HG02943 (cell line): ENCODE measurements around the gene CLEC20A.
A peak's percentile ranks its signal among the peaks of the same experiment; 100 is the strongest.
"Not testable (repeated sequence)": the region's sequence is repeated elsewhere in the genome, so short reads cannot be mapped to it uniquely, and the experiment has no call there.

Source experiments
- ATAC-seq: cut with Tn5 transposase; IDR thresholded peaks from one replicate; pipeline ENCODE4 v1.9.1; 2021; ENCODE audit warnings: mild to moderate bottlenecking, low read depth, moderate library complexity; ENCODE audit not compliant: unreplicated experiment

CLEC20A gene

DNA sequence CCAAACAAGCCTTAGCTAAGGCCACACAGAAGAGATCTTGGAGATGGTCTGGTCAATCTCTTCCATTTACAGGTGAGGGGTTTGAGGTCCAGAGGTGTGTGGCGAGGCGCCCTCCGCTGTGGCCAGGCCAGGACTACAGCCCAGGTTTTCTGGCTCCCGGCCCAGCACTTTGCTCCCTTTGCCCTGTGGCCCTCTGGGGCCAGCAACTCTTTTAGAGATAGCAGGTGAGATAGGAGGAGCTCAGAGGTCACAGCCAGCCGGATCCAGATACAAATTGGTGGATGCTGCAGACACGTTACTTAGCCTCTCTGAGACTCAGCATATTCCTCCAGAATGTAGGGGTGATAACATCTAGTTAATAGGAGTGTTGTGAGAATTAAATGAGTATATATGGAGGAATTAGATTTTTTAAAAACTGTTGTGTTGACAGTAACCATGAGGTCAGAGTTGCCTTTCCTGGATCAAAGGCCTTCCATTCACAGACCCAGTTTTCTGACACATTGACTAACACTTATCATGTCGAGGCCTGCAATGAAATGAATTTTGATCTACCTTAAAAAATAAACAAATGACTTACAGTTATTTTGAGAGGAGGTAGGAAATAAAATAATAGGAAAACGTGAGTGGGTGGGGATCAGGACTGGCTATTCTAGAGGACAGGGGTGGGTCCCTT is 32.7 kb upstream of the CLEC20A start:
- ATAC-seq, result no peak

DNA sequence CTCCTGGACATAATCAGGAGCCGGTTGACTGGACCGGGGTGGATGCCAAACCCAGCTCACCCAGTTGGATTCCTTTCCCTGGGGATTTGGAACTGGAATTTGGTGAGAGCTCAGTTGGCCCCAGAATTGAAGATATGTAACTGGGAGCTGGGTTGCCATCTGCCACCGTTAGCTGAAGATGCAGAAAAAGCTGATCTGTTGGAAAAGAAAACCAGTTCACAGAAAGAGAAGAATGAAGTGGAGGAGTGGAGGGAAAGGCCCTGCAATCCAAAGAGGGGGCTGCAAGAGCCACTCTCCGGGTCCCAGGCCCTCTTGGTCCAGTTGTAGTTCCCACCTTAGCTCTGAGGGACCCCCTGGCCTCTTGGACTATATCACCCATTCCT is 32.2 kb upstream of the CLEC20A start:
- ATAC-seq, result no peak

DNA sequence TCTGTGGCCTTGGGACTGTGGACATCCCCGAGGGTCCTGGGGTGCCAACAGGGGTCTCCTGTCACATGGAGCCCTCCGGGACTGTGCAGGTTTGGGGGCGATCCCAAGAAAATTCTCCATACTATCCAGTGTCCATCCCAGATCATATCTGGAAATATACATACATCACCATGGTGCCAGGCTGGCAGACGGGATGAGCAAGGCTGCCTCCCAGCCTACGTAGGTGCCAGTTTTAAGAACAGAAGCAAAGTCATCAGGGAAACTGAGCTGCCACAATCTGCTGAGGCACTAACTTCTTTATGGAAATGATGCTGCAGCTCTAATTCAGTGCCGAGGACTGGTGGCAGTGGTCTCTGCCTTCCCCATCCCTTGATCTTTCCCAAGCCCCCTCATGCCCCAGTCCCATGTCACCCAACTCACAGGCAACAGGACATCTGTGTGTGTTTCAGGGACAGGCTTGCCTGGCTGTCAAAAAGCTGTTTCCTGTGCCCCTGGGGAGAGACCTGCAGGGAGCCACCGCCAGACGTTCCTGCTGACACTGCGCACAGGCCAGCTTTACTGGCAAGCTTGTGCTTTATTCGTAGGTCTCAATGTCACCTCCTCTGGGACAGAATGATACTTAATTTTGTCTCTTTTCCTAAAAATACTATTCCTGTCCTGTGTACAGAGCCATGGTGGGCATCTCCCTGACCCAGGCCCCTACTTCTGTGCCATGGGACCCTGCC is 31.6 kb upstream of the CLEC20A start:
- ATAC-seq, result no peak

DNA sequence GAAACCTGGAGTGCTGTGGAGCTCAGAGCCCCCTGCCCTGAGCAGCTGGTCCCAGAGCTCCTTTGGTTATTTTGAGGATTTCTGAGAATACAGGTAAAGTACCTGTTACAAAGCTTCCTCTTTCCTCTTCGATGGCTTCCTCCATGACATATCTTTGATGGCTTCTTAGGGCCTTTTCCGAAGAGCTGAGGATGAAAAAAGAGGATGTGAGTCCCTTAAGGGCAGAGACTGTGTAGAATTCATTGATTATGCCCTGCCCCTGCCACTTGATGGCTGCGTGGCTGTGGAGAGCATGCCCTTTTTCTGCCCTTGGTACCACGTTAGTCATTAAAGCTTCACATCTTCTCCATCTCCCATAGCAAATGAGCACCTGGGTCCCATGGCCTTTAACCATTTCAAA is 30.4 kb upstream of the CLEC20A start:
- no peak for ATAC-seq

DNA sequence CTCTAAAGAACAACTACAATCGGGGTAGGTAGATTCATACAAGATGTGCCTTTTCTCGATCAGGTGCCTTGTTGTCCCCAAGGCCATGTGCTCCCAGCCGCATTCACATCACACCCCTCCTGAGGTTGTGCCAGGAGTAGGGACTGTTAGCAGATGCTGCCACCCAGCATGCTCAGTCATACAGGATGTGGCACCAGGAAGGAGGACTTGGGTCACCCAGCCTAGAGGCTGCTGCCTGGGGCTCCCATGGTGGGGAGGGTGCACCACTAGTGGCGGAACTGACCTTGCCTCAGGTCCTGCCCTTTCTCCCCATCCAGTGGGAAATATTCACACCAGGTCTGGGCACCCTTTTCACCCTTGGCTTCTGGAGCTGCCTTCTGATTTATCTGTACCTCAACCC is 24.5 kb upstream of the CLEC20A start:
- no peak for ATAC-seq

DNA sequence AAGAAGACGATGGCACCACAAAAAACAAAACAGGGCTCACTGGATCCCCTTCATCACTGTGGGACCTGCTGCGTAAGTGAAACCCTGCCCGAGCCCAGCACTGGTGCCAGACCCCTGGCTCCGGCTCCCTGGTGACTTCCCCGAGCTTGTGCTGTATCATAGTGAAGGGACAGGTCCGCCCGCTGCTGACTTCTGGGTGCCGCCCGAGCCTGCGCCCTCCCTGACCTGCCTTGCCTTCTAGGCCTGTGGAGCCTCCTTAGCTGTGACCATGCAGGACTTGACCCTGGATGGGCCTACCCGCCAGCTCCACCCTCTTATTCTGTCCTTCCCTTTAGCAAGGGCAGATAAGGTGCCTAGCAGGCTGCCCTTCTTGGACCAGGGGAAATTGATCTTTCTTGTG is 24.0 kb upstream of the CLEC20A start:
- no peak for ATAC-seq

DNA sequence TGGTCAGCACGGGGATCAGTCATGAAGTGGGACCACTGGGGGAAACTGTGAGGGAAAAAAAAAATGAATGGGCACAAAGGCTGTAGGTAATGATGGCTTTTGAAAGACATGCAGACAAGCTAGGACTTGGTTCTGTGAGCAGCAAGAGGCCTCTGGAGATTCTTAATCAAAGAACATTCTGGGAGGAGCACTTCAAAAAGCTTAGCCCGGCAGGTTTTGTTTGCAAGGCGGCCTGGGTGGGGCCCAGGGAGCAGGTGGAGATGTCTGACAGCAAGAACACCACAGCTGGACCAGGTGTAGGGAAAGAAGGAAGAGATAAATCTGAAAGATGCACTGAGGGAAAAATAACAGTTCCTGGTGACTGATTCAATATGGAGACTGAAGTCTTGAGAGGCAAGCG is 22.1 kb upstream of the CLEC20A start:
- no peak for ATAC-seq

DNA sequence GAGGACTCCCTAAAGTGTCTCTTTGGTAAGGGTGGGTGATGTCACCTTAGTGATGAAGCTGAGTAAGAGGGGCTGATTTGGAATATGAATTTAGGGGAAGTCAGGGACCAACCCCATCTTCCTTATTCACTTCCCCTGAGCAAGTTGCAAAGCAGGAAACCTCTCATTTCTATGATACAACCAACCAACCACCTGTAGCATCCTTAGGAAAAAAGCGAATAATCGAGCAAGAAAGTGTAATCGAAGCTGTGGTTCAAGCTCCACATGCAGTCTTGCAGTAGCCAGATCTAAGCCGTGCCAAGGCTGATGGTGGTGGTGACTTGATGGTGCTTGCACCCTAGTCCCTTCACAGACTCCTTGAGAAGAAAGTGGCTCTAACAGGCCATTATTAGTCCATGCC is 19.3 kb upstream of the CLEC20A start:
- no peak for ATAC-seq

DNA sequence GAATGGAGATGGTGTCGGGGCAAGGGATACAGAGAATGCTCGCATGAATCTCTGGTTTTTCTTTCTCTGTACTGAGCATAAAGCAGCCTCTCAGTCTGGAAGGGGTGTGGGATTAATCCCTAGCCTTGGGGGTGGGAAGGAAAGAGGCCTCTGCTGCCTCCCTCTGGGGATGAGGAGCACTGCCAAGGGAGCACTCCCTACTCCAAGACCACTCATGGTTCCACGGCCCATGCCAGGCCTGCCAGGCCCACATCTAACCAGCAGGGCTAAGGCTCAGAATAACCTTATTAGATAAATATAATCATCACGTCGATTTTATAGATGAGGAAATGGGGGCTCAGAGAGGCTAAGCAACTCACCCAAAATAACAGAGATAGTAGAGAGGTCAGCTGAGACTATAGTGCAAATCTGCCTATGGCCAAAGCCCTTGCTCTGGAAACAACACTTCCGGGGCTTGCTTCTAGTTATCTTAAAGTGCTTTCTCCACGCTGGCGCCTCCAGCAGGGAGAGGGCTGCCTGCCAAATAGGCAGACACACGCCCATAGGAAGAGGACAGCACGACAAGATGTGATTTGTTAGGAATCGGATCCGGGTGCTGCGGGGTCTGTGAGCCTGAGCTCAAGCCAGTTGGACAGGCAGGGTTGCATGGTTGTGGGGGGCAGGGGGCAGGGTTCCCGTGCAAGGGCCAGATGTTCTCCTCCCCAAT is 16.7 kb upstream of the CLEC20A start:
- ATAC-seq, result no peak

DNA sequence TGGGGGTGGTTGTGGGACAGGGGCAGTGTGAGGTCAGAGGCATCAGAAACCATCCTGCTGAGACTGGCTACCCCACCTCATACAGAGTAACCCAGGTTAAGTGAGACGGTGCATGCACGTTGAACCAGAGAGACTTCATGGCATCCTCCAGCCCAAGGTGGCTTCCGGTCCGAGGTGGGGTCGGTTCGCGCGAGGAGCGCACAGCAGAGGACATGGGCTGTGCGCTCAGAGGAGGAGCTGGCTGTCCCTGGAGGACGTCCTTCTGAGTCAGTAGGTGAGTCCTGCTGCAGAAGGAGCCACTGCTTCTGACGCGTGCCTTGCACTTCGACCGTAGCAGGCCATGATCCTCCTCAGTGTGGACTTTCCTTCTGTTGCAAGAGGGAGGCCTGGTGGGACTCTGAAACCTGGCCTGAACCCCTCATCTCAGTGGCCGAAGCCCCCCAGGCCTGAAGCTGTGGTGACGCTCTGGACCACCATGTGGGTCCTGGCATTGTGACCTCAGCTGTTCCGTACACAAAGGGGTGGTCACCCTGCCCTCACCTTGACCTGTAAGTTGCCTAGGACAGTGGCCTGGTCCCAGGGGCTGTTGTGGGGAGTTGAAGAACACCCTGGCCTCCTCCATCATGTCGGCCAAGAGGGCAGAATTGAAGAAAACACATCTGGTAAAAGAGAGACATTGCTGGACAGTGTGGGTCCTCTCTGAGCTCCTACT is 16.0 kb upstream of the CLEC20A start, which contains the start of gene TEX35:
Gene TEX35, plus strand, starts transcription at position 544 of the 712 bp plus-strand sequence. Its CDS starts 80 bp downstream, at position 624.
- no peak for ATAC-seq

DNA sequence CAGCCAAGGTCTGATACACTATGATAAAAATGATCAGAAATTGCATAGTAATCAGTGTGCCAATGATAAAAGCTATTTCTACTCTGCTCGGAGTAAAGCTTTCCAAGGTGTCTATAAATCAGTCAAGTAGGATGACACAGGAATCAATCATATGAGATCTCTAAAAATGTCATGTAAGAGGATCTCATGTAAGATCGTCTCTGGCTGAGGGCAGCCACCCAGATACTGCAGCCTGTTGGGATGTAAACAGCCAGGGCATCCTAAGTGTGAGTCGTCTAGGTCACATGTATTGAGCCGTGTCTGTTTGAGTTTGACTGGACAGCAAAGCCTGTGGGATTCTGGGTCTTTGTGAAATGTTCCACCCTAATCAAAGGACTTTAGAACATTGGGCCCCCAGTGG is 13.4 kb upstream of the CLEC20A start:
- no peak for ATAC-seq

DNA sequence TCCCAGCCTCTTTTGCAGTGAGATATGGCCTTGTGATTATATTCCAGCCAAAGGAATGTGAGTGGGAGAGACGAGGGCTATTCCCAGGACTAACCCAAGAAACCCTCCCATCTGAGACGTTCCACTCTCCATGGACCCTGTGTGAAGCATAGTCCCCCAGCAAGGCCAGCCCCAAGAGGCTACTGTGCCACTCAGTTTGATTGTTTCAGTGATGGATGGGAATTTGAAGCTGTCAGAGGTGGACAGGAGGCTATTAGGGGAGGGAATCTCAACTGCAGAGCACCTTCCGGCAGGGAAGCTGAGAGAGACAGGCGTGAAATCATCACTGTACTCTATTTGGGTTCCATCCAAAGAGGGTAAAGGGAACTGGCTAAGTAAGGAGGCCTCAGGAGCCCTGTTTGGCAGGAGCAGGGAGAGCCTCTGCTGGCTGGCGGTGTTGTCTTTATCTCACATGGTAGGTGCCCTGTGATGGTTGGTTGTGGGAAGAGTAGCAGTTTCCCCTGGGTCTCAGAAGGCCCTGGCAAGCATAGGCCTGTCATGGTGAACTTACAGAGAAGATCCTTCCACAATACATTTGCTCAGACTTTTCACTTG is 12.7 kb upstream of the CLEC20A start:
- no peak for ATAC-seq

DNA sequence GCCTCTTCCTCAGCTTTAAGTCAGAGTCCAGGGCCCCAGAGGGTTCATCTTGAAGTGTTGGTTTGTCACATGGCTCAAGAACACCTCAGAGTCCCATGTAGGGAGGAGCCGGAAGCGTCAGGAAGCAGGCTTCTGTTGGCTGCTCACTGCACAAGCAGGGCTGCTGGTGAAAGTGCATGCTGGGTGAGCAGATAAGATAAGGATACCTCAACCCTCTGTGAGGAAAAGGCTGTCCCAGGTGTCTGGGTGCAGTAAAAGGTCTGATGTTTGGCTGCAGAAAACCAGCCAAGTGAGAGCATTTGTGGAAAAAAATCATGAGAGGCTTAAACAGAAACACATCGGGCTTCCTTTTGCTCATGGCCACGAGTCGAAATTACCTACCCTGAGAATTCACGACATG is 9.9 kb upstream of the CLEC20A start:
- no peak for ATAC-seq

DNA sequence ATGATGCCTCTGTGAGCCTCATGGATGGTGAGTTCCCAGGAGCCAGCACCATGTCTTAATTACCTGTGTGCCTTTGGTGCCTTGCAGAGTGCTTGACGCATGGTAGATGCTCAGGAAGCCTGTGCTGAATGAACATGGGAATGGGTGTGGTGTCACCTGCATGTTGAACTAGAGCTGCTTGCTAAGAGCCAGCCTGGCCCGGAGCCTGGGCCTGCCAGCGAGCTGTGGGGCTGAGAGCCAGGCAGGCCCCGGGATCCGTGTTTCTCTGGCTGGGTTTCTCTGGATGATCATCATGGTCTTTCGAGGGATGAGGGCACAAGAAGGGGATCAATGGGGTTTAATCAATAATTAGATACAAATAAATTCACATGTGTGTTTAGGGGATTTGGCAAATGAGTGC is 9.4 kb upstream of the CLEC20A start:
- no peak for ATAC-seq

DNA sequence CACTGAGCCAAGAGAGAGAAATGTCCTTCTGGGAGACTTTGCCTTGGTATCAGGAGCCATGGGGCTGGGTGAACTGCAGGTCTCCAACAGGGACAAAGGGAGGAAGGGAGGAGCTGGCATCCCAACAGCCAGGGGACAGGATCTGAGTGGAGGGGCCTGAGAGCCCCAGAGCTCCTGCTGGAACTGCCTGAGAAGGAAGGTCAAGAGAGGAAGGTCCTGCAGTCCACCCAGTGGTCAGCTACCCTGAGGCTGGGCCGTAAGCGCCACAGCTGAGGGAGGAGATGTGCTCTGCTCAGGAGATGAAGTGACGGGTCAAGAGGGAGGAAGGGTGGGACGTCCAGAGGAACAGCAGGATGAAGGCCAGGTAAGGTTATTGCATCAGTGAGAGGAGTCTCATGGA is 7.5 kb upstream of the CLEC20A start:
- no peak for ATAC-seq

DNA sequence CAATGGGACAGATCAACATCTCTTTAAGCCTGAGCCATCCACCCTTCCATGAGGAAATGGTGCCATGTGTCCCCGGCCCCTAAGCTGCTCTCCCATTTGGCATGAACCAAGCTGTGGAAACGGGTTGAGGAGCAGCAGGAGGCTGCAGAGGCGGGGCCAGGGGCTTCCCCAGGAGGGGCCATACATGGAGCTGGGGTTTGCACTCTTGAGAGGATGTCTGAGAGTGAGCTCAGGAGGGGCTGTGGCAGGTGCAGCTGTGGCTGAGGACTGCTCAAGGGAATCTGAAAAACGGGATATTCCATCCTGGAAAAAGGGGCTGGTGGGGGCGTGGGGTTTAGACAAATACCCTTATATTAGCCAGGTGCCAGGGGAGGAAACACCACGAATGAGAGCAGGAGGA is 7.1 kb upstream of the CLEC20A start:
- ATAC-seq, result no peak

DNA sequence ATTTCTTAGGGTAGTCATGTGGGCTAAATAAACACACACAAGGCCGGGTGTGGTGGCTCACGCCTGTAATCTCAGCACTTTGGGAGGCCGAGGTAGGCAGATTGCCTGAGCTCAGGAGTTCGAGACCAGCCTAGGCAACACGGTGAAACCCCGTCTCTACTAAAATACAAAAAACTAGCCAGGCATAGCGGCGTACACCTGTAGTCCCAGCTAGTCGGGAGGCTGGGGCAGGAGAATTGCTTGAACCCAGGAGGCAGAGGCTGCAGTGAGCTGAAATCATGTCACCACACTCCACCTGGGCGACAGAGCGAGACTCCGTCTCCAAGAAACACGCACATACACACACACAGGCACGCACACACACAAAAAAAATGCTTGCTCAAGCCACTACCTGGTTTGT is 6.6 kb upstream of the CLEC20A start:
- not testable (repeated sequence) for ATAC-seq

DNA sequence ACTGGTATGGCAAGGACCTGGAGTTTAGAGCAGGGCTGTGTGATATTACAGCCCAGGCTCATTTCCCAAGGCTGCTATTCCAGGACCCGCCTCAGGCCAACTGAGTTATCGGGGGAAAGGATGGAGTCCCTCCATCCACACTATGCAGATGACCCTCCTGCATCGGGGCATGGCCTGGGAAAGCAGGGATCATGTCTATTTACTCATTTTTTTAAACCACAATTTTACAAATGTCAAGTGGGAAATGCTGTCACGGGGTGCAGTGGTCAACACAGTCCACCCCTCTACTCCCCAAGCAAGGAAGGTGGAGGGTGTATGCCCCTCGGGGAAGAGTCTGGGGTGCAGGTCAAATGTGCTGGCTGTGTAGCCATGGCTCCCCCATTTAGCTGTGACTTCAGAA is 6.1 kb upstream of the CLEC20A start:
- no peak for ATAC-seq

DNA sequence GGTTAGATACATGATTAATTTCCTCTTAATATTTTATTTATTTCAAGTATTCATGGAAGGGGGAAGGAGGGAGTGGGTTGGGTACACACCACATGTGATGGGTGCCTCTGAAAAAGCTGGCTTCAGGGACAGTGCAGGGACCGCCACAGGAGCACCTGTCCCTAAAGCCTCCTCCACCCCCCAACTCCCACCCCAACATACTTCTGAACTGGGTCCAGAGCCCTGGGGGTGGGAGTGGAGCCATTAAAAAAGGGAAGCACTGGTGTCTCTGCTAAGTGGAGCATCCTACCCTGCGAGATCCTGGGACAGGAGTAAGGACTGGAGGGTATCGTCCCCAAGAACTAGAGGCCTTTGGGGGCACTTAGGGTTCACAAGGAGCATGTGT is 5.6 kb upstream of the CLEC20A start:
- ATAC-seq, result no peak

DNA sequence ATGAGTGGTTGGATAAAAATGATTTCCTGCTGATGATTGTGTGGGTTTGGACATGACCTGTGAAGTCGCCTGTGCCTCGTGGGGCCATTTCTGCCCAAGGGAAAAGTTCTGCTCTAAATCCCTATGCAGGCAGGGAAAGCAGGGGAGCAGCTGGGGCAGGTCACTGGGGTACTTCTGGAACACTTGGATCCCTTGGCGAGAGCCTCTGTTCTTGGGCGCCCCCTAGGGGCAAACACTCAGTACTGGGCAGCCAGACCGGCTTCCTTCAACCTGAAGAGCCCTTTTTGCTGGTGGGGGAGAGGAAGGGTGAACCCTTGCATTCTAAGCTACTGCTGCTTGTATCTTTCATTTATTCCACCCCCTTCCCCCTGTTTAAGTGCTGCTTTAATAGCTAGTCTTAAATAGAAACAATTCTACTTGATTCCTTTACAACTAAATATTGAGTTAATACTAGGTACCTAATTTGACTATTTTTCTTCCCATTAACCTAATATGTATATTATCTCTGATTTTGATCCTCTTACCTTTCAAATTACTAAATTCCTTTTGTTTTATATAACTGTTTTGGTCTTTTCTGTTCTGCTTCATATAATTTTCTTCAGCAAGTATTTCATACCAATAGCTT is 5.1 kb upstream of the CLEC20A start:
- peak; percentile 79 for ATAC-seq
